Hepatic stellate cell (primary cell): Measurements from ENCODE around the gene HPSE2.
"Not testable (repeated sequence)": the region's sequence is repeated elsewhere in the genome, so short reads cannot be mapped to it uniquely, and the experiment has no call there.

ENCODE experiments used
- DNase-seq: peaks from one replicate; pipeline ENCODE4 v3.0.0; 2011; ENCODE audit warnings: low spot score

HPSE2 gene

DNA sequence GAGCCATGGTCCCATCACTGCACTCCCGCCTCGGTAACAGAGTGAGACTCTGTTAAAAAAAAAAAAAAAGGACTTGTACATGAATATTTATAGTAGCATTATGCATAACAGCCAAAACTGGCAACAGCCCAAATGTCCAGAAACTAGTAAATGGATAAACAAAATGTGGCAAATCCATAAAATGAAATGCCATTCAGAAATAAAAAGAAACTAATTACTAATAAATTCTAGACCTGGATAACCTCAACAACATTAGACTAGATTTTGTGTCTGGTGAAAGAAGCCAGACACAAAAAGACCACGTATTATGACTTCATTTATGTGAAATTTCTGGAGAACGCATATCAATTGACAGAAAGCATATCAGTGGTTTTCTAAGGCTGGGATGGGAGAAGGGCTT is 74.5 kb downstream of the HPSE2 start:
- DNase-seq = no peak

DNA sequence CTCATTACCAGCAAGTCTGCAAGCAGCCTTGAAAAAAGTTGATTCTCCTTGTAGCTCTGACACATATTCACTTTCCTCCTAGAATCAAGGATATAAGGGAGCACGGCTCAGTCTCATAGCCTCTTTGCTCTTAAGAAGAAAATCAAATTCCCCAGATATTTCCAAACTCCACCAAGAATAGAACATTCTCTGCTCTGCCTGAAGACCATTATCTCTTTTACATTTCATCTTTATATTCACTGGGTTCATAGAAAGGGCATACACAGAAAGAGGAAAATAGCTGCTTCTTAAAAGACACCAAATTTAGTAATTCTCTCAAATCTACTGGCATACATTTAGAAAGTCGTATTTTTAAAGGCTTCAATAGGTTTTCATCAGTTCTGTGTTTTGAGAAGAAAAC is 92.0 kb downstream of the HPSE2 start:
- no peak for DNase-seq

DNA sequence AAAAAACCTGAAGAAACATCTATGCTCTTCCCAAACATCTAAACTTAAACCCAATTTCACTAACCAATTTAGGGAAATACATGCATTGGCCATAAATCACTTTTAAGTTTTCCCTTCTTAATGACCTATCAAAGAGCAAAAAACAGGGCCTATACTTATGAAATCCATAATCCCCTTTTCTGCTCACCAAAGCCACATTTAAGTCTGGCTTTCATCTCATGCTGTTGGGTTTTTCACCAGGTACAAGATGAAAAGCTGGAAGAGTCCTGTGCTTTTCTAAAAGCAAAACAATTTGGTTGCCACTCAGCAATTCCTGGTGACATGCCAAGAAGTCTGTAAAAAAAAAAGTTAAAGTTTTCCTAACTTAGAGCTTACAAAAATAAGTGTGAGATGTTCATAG is 92.6 kb downstream of the HPSE2 start:
- no peak for DNase-seq

DNA sequence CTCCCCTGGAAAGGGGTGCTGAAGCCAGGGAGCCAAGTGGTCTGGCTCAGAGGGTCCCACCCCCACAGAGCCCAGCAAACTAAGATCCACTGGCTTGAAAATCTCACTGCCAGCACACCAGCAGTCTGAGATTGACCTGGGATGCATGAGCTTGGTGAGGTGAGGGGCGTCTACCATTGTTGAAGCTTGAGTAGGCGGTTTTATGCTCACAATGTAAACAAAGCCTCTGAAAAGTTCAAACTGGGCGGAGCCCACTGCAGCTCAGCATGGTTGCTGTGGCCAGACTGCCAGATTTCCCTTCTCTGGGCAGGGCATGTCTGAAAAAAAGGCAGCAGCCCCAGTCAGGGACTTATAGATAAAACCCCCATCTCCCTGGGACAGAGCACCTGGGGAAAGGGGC is 102.8 kb downstream of the HPSE2 start:
- not testable (repeated sequence) for DNase-seq

DNA sequence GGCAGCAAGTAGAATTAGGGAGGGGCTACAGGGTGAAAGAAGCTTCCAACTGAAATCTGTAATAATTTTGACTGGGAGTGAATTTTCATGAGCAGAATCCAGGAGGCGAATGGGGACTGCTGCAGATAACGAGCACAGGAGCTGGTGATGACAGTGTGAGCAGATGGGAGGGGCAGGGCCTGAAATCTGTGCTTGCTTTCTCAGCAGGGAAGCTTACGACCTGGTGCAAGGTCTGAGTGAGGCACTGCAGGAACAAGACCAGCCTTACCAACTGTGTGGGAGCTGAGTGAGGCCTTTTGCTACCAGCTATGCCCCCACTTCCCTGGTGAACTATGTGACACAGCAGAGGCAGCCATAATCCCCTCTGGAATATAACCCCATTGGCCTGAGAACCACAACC is 109.8 kb downstream of the HPSE2 start:
- no peak for DNase-seq

DNA sequence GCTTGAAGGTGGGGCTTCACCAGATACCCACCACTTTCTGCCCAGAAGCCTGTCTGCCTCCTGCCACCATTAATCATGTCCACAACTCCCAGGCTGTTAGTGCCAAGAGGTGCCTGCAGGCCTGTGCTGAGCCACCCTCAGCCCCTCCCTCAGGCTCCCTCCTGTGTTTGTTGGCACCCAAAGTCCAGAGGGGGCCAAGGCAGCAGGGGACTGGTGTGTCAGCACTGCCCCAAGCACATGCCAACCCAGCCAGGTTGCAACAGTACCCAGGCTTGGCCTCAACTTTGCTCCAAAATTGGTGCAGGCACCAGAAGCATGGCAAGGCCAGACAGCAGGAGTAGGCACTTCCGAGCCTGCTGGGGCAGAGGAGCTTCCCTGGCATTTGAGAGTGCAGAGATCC is 111.3 kb downstream of the HPSE2 start:
- no peak for DNase-seq

DNA sequence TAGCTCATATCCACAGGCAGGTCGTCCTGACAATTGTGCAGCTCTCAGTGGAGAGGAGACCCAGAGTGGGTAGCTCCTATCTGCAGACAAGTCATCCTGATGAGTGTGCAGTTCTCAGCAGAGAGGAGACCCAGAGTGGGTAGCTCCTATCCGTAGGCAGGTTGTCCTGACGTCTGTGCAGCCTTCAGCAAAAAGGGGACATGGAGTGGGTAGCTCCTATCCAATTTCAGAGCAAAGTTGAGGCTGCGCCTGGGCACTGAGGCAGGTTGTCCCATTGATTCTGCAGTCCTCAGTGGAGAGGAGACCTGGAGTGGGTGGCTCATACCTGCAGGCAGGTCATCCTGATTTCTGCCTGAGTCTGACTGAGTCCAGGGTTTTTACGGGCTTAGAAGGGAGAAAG is 111.8 kb downstream of the HPSE2 start:
- DNase-seq = no peak

DNA sequence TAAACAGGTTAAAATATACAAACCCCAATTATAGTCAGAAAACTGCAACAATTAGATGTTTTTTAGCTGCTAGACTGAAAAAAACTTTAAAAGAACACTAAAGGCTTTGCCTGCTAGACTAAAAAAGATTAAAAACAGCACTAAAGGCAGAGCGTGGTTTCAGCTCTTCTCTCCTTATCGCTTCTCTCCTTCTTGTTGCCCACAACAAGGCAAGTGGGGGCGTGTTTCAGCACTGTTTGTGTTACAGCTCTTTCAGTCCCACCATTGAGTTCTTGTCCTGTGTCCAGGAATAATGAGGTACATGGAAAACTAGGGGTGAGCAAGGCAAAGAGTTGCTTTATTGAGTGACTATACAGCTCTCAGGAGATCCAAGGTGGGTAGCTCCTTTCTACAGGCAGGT is 112.3 kb downstream of the HPSE2 start:
- DNase-seq = no peak

DNA sequence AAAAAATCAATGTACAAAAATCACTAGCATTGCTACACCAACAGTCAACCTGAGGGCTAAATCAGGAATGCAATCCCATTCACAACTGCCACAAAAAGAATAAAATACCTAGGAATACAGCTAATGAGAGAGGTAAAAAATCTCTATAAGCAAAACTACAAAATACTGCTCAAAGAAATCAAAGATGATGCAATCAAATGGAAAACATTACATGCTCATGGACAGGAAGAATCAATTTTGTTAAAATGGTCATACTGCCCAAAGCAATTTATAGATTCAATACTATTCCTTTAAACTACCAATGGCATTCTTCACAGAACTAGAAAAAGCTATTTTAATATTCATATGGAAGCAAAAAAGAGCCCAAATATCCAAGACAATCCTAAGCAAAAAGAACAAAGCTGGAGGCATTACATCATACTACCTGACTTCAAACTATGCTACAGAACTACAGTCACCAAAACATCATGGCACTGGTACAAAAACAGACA is 116.3 kb downstream of the HPSE2 start:
- no peak for DNase-seq

DNA sequence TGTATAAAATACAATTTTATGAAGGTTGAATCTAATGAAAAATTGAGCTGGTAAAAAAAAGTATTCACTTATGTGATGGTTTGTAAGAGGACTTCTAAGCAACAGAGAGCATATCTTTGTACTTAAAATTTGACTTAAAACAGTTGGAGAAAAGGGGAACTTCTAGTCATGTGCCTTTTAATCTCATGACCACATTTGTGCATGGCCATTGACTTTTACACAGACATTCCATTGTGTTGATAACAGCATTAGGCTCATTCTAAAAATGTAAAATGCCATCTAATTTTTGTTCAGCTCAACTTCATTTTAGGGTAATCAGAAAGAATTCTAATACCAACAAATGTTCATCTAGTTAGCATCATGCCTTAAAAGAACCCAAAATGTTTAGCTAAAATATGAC is 119.9 kb downstream of the HPSE2 start:
- DNase-seq = no peak

DNA sequence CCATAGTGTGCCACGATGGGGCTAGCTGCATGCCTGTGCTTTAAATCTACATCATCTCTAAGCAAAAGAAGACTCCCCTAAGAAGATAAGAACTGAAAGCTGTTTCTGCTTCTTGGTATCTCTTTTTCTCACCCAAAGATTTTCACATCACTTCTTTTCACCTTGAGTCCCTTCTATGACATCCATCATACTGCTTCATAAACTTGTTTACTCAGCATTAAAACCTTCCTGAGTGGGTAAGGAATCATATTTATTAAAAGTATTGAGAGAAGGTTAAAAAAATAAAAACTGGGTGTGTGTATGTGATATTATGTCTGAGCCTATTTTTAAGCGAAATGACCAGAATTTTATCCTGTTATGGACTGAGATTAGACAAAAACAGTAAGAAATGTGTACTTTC is 150.3 kb downstream of the HPSE2 start:
- no peak for DNase-seq

DNA sequence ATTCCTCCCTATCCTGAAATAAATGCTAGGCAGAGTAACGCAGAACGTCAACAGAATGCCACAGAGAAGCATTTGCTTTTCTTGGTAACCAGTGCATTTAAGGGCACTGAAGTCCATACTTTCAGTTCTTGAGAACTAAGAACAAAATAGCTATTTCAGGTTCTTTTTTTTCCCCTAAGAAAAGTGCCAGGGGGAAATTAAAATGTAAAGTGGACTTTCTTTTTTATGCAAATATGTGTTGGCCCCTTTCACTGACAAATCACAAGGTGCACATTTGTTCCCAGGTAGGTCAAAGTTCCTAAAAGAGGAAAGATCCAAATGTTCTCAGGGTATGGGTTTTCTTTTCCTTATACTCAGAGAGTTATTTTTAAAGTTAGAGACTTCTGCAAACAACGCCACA is 151.5 kb downstream of the HPSE2 start:
- DNase-seq = no peak

DNA sequence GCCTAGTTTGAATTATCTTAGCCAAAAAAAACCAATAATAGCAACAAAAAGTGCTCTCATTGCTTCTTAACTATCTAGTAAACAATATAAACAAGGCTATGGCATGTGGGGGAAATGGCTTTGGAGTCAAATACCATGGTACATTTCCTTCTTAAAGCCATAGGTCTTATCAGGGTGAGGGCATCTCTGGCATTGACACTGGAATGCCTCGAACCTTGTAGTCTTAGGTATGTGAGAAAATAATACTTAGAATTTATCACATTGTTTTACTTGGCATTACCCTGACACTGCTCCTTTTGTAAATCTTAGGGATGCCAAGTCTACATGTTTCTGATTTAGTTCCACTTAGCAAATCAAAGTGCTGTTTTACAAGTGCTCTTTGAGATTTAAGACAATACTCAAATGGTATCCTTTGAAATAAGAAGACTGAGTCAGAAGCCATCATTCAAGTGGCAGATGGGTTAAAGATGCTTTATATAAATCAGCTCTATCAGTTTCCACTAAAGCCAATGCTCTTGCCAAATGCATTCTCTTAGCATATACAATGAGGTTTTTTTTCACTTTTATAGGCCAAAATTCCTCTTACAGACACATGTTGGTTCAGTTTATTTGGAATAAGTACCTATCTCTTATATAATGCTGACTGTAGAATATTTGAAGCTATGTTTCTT is 155.2 kb downstream of the HPSE2 start:
- no peak for DNase-seq

DNA sequence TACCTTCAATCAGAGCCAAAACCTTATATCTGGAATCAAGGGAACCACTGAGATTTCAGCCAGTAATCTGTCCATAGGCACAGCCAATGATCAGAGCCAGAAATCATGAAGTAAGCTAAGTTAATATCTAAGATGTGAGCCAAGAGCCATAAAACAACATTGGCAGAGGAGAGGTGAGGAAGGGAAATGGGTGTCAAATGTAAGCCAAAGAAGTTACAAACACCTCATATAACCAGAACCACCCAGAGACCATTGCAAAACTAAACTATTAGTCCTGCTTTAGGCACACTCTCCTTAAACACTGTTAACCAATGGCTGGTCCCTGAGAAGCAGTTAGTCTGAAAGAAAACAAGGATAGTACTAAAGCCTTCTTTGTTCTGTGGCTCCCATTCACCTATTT is 173.1 kb downstream of the HPSE2 start:
- DNase-seq = no peak

DNA sequence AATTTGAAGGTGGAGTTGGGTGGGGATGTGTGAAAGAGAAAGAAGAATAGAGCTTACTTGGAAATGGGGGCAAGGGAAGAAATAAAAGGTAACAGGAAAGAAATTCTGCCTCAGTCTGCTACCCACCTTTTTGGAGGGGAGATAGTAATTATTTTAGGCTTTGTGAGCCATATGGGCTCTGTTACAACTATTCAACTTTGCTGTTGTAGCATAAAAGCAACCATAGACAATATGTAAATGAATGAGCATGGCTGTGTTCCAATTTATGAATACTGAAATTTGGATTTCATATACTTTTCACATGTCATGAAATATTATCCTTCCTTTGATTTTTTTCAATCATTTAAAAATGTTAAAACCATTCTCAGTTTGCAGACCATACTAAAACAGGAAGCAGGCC is 176.9 kb downstream of the HPSE2 start:
- DNase-seq = no peak

DNA sequence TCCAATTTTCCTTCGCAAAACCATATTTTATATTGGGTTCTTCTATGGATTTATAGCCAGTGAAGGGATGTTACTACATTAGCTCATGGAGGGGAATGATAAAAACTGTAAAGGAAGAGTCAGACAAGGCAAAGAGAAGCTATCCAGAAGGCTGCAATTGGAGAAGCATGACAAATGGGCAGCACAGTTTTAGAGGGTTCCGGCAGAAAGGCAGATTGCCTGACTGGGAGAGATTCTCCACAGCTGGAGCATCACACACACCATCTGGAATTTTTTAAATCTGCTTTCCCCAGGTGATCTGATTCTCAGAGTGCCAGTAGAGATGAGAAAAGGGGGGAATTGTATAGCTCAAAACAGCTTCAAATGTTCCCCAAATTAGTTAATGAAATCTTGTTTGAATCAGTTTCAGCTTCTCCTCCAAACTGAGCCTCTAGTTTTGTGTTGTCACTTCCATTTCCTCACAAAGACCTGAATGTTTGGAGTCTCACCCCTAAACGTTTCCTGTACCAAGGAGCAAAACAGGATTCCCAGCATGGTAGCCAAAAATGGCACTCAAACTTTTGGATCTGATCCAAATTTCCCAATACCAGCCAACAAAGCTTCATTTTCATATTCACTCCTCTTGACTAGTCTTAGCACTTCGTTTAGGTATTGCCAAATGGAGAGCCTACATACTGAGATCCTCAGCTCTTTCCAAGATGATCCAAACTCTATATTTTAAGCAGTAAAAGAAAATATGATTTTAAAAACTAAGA is 177.5 kb downstream of the HPSE2 start:
- no peak for DNase-seq

DNA sequence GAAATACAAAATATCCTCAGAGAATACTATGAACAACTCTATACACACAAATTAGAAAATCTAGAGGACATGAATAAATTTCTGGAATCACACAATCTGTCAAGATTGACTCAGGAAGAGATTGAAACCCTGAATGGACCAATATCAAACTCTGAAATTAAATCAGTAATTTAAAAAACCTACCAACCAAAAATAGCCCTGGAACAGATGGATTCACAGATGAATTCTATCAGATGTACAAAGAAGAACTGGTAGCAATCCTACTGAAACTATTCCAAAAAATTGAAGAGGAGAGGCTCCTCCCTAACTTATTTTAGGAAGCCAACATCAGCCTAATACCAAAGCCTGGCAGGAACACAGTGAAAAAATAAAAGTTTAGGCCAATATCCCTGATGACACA is 190.0 kb downstream of the HPSE2 start:
- no peak for DNase-seq

DNA sequence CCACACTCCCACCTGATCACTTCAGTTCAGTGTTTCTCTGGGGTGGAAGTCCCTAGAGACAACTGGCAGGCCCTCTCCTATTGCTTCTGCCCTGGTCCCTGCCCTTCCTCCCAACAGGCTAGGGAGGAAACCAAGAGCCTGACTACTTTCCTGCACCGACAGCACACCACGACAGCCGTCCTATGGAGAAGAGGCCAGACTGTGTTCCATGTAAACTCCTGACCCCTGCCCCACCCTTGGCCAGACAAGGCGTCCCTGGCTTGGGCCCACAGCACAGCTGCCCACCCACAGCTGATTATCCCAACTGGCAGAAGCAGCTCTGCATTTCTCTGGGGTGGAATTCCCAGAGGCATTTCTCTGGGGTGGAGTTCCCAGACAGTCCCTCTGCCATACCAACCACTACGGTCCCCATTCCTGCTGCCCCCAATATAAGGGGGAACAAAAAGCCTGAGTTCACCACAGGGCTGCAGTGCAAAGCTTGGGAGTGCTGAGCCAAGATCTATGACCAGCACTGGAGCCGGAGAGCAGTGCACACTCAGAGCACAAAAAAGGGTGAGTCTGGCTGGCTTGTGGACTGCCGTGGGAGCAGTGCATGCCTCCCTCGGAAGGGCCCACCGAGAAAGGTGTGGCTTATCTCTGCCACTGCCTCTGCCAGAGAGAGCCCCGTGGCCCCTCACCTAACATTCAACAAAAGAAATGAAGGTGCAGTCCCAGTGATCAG is 193.4 kb downstream of the HPSE2 start:
- no peak for DNase-seq

DNA sequence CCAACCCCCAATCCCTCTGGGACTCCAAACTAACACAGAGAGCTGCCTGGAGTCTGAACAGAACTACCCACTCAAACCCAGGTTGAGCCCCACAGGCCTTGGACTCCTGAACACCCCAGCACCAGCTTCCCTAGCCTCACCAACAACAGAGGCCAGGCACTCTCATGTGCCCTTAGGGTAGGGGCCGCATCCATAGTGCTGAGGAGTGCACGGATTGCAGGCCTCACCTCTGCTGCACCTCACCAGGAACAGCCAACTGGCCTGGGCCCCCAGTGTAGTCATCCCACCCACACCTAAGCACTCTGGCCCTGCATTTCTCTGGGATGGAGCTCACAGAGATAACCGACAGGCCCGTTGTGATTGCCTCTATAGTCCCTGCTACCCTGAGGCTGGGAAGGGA is 194.2 kb downstream of the HPSE2 start:
- no peak for DNase-seq

DNA sequence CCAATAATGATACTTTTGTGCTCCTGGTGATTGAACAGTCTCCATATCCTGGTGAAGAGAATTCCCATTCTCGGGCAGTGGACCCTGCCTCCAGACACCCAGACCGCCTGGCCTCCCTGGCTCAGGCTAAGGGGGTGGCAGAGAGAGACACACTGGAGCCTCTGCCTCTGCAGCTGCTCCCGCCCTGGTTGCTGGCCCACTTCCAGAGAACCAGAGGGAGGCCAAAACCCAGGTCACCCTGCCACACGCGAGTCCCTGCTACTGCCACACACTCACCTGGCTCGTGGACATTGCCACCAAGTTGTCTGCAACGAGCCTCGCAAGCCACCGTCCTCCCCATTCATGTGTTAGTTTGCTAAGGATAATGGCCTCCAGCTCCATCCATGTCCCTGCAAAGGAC is 221.8 kb downstream of the HPSE2 start:
- DNase-seq = no peak

DNA sequence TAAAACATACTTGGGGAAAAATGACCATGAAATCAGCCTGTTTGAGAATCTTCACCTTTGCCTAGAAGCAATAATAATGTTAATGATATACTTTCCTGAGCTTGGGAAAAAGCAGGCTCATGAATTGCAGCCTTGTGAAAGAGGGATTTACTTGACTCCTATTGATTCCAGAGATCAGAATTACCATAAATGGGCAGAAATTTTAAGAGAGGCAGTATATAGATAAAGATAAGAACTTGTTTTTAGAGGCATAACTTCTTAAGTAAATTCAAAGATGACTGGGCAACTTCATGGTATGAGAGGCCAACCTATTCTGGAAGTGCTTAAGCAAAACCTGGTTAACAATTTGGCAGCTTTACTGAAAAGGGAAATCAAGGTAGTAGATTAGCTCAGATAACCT is 225.4 kb downstream of the HPSE2 start:
- DNase-seq = no peak

DNA sequence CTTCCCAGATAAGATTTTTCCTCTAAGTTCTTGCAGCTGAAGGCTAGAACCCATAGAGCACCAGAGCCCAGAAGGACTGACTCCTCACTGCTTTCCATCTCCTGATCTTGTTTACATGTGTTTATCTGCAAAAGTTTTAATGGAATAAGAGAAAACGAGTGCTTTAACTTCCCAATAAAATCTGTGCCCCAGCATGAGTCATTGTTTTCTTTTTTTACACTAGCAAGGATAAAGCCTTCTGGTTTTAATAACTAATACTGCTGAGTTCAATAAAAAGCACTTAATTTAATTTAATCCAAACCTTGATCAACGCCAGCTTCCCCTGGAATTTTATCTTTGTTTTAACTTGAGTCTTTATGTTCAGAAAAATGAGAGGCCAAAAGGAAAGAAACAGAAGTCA is 227.6 kb downstream of the HPSE2 start:
- no peak for DNase-seq

DNA sequence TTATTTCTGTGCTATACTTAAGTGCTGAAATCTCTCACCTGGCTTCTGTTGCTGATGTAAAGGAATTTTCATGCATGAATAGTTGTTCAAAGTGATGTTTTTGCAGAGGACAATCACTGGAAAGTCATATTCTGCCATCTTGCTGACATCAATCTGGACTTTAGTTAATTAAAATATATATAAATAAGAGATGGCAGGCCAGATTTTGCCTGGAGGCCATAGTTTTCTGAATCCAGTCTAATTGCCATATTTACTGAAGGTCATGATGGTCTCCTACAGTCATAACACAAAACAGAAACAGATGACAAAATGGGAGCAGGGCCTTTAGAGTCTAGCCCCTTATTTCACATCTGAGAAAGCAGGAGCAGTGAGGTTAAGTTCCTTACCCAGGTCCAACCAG is 228.2 kb downstream of the HPSE2 start:
- DNase-seq = no peak
